T-helper 1 cell treated with Interleukin-12 subunit alpha and Interleukin-12 subunit beta and Interleukin-4 antibody, amounts not matched to agents 30 ng/mL and 1 ng/mL, for 36 hours (primary cell): ENCODE data around the gene DUSP23. TPM values are rescaled to one million over a fixed set of nuclear protein-coding genes. Genes with fewer than 3 reads are reported as not detected.

Experiments used
- intact Hi-C: fragments of 100-400 bp; cut with micrococcal nuclease; formaldehyde crosslinking; loops from one replicate; pipeline ENCODE4 v1.15.1; 2024
- total RNA-seq: library from RNA; stranded (reverse); gene quantifications from 2 replicates; pipeline ENCODE4 v1.2.3, GENCODE V29; 2022

Gene DUSP23
- 12.8 and 13.0 TPM in 2 replicates for total RNA-seq

- intact Hi-C loops = loop anchor here (1.0 to 5.0 kb wide), 9 partner anchors 17 to 704 kb away; partner anchors contain the start of genes AIM2, DCAF8, IGSF8 and PIGM
These were observed at the start of gene DUSP23 for GRCh38 chr1:159780583-159781582. Gene DUSP23, plus strand, starts transcription at chr1:159780962. Its CDS starts 139 bp downstream, at chr1:159781101.

DNA sequence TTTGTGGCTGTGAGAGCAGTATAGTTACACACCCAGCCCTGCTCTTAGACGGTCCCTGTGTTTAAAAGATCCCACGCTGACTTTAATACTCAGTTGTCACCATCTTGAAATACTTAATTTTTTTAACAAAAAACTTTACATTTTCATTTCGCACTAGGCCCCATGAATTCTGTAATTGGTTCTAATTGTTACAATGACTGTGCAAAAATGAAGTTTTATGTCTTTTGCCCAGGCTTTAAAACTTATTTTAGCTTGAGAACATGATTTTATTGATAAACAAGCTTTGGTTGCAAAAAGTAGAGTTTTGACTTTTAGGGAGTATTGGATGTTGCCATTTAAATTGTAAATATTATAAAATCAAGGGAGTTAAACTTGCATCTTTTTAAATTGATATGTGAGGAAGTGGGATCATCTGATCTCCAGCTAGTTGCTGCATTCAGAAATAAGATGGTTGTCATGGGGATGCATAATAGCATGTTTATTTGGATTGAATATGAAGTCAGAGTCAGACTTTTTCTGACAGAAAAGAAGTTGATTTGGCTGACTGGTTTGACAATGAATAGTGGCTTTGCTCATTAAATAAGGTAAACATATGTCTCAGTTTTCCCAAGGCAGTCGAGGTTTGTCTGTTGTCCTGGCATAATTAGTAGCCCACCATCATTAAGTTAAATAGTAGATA is 43.4 kb upstream of the DUSP23 start:
- intact Hi-C loops = no loop called here

GRCh38 chr1:159743651-159744410 is 36.9 kb upstream of the DUSP23 start:
- intact Hi-C loops = no loop called here

- intact Hi-C loops = no loop called here
These were observed 34.1 kb upstream of the DUSP23 start for GRCh38 chr1:159746666-159747065.

GRCh38 chr1:159748370-159748769 is 32.4 kb upstream of the DUSP23 start:
- intact Hi-C loops = no loop called here

GRCh38 chr1:159749630-159750029 is 31.1 kb upstream of the DUSP23 start:
- intact Hi-C loops = no loop called here

DNA sequence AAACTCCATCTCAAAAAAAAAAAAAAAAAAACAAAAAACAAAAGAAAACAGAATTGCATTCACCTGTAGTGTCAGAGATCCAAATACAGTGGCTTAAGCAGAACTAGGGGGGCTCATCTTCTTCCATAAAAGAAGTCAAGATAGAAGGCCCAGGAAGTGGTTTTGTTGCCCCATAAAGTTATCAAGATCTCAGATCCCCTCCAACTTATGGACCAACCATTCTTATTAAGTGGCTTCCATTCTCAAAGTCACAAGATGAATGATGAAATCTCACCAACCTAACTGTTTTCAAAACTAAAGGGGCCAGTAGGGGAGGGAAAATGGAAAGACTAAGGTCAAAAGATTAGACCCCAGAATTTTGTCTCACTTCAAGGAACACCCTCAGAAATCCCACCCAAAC is 30.1 kb upstream of the DUSP23 start:
- intact Hi-C loops = no loop called here

DNA sequence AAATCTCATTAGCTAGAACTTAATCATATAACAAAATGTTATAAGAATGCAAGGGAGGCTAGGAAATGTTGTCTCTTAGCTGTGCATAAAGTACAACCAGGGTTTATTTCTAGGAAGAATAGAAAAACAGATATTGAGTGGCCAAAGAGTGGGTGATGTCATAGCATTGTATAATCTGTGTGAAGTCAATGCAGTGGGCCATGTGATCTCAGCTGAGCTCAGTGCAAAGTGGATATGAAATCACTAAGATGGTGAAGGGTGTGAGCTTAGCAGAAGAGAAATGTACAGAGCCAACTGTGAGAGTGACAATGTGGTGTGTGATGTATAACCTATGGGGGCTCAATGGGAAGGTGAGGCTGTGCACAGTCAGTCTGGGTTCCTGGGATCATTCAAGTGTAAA is 29.7 kb upstream of the DUSP23 start:
- intact Hi-C loops = no loop called here

- intact Hi-C loops = no loop called here
These were observed 28.6 kb upstream of the DUSP23 start for GRCh38 chr1:159752135-159752580.

DNA sequence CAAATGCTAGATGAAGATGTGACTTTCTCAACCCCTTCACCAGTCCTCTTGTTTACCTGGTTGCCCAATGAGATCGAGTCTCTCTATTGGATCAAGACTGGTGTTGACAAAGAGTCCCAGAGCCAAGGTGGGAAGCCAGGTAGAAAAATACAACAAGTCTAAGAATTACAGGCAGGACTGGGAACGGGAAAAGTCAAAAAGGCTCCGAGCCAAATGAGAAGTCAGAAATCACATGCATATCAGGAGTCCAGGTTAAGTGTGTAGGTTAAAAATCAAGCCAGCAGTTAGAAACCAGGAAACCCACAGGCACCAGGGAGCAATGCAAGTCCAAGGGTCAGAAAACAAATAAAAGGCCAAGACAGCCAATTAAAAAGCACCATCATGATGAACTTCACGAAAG is 27.4 kb upstream of the DUSP23 start:
- intact Hi-C loops = no loop called here

GRCh38 chr1:159755451-159756007 is 25.2 kb upstream of the DUSP23 start:
- intact Hi-C loops = no loop called here

- intact Hi-C loops = no loop called here
These were observed 24.4 kb upstream of the DUSP23 start for GRCh38 chr1:159756397-159756796.

- intact Hi-C loops = no loop called here
These were observed 17.1 kb upstream of the DUSP23 start for GRCh38 chr1:159763686-159764085.

- intact Hi-C loops = no loop called here
These were observed 15.0 kb upstream of the DUSP23 start for GRCh38 chr1:159765806-159766205.

DNA sequence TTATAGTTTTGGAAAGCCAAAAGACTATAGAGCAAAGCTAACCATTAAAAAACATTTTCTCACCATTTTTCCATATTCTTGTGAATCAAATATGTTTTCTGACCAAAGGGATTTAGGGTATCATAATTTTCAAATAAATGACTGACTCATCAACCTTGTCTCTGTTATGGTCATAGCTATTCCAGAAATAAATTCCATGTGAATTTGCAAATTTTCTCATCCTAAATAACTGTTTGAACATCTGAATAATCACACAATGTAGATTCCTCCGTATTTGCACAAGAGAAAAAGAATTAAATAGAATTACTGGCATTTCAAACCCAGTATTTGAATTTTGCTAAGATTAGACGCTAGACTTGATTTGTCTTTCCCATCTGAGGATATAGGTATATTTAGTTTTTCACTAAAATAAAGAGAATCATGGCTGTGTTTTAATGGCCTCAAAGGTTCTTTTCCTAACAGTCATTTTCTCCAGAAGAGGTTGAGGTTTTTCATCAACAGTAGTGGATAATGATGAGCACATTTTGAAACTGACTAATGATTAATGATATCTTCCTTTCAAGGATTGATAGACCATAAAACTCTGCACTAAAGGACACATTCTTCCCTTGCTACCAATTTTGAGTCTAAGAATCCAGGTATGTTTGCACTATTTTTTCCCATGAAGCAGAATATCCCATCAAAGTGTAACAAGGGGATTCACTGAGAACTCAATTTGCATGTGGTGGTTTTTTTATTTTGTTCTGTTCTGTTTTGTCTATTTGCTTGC is 9.5 kb upstream of the DUSP23 start:
- intact Hi-C loops = no loop called here

DNA sequence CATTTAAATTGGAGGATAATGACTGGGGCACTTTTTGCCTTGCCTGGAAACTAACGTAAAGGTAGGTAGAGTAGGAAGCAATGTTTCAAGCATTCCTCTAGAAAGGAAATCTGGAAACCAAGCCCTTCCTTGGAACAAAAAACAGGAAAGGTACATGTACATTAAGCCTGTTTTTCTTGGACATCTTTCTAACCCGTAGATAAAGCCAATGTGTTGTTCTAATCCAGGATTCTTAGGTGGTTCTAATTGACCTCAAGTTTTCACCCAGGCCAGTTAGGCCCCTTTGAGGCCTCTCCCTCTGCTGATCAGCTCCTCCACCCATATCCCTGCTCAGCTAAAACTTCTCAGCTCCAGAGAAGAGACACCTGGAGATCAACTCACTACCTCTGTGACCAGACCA is 6.3 kb upstream of the DUSP23 start:
- intact Hi-C loops = no loop called here

DNA sequence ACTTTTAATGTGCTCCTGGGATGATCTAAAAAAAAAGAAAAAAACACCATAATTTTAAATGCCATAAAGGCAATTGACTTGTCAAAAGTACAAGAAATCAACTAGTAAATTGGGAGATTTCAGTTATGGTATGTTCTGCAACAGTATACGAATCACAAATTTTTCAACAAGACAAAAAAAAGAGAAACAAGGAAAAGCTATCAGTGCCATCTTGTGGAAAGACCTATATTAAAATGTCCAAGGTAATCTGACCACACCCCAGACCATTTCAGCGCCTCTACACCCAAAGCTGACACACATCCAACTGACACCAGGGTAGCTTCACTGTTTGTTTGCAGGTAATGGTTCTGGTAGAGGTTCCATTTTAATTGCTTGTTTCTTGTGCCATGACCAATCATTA is 5.0 kb upstream of the DUSP23 start:
- intact Hi-C loops = no loop called here

DNA sequence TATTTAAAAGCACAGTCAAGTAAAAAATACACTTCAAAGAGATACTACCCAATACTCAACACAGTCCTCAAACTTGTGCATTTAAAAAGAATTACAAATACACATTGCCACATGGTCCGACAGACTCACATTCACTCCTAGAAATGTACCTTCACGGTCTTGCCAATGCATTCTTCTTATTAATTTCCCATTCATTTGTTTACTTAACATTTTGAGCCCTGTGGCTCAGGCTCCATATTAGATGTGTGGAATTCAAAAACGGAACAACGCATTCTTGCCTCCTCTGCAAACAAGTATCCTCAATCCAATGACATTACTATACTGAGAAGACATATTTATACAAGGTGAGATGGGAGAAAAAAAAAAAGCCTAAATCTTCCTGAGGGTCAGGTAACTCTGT is 2.5 kb upstream of the DUSP23 start:
- intact Hi-C loops = no loop called here

DNA sequence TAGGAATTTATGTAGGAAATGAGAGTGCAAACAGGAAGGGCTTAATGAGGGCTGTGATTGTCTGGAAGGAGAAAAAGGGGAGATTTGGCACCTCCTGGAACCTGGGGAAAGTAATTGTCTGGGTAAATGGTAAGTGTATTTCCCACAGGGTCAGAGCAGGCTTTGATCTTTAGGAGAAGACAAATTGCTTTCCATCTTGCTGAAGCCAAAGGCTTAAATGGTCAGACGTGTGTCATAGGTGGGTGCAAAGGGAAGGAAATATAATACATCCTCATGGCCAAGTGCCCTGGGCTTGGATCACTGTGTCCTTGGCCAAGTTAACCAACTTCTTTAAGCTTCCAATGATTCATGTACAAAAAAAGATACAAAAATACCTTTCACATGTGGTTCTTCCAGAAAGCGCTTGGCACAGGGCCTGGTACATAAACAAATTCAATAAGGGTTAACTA is 1.3 kb upstream of the DUSP23 start:
- intact Hi-C loops = no loop called here

DNA sequence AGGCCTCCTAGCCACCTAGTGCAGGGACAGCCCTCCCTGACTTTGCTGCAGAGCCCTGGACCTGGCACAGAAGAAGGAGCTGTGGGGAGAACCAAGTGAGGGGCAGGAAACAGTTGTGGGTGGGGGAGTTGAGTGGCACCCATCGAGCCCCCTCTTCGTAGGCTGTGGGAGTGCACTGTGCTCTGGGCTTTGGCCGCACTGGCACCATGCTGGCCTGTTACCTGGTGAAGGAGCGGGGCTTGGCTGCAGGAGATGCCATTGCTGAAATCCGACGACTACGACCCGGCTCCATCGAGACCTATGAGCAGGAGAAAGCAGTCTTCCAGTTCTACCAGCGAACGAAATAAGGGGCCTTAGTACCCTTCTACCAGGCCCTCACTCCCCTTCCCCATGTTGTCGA is 1.2 kb downstream of the DUSP23 start:
- intact Hi-C loops = loop anchor here (5.0 kb wide), 2 partner anchors 480 to 705 kb away; partner anchors contain the start of genes AIM2 and DCAF8
